HG03103 (cell line): ENCODE results near the gene KRTAP4-11.
"Not testable (repeated sequence)": the region's sequence is repeated elsewhere in the genome, so short reads cannot be mapped to it uniquely, and the experiment has no call there.

Experiments used
- ATAC-seq: cut with Tn5 transposase; IDR thresholded peaks from one replicate; pipeline ENCODE4 v1.9.1; 2021; ENCODE audit warnings: low read depth; ENCODE audit not compliant: unreplicated experiment

Gene KRTAP4-11

GRCh38 chr17:41117846-41118386, at the start of gene KRTAP4-11:
TSS of gene KRTAP4-11 (minus strand) at chr17:41118373. CDS start at chr17:41118315, 58 bp downstream.
- not testable (repeated sequence) for ATAC-seq

- no peak for ATAC-seq
Observed at GRCh38 chr17:41167561-41167960, 49.4 kb upstream of the KRTAP4-11 start.

GRCh38 chr17:41163828-41164227, 45.7 kb upstream of the KRTAP4-11 start:
- no peak for ATAC-seq

GRCh38 chr17:41160648-41161047, 42.5 kb upstream of the KRTAP4-11 start, which contains the start of gene KRTAP4-4:
TSS of gene KRTAP4-4 (minus strand) at chr17:41160748. CDS start at chr17:41160691, 57 bp downstream.
- no peak for ATAC-seq

- not testable (repeated sequence) for ATAC-seq
Observed at GRCh38 chr17:41160190-41160589, 42.0 kb upstream of the KRTAP4-11 start.

- no peak for ATAC-seq
Observed at GRCh38 chr17:41153856-41154255, 35.7 kb upstream of the KRTAP4-11 start.

- no peak for ATAC-seq
Observed at GRCh38 chr17:41151525-41151924, 33.4 kb upstream of the KRTAP4-11 start.

GRCh38 chr17:41150026-41150425, 31.9 kb upstream of the KRTAP4-11 start:
- no peak for ATAC-seq

- no peak for ATAC-seq
Observed at GRCh38 chr17:41149652-41149985, 31.4 kb upstream of the KRTAP4-11 start, which contains the start of gene KRTAP4-5. TSS of gene KRTAP4-5 (minus strand) at chr17:41149825. CDS start at chr17:41149767, 58 bp downstream.

- ATAC-seq = not testable (repeated sequence)
Observed at GRCh38 chr17:41148971-41149651, 30.9 kb upstream of the KRTAP4-11 start.

- ATAC-seq = no peak
Observed at GRCh38 chr17:41147531-41148204, 29.5 kb upstream of the KRTAP4-11 start.

GRCh38 chr17:41145261-41145660, 27.1 kb upstream of the KRTAP4-11 start:
- ATAC-seq = no peak

GRCh38 chr17:41144846-41145245, 26.7 kb upstream of the KRTAP4-11 start:
- no peak for ATAC-seq

- no peak for ATAC-seq
Observed at GRCh38 chr17:41141361-41141760, 23.2 kb upstream of the KRTAP4-11 start.

- no peak for ATAC-seq
Observed at GRCh38 chr17:41140360-41141131, 22.4 kb upstream of the KRTAP4-11 start, which contains the start of gene KRTAP4-6. TSS of gene KRTAP4-6 (minus strand) at chr17:41140544. CDS start at chr17:41140487, 57 bp downstream.

- ATAC-seq = not testable (repeated sequence)
Observed at GRCh38 chr17:41139865-41140264, 21.7 kb upstream of the KRTAP4-11 start.

- ATAC-seq = no peak
Observed at GRCh38 chr17:41133880-41134735, 15.9 kb upstream of the KRTAP4-11 start.

GRCh38 chr17:41131979-41132378, 13.8 kb upstream of the KRTAP4-11 start:
- ATAC-seq = no peak

- no peak for ATAC-seq
Observed at GRCh38 chr17:41127371-41127770, 9.2 kb upstream of the KRTAP4-11 start.

GRCh38 chr17:41126412-41126811, 8.2 kb upstream of the KRTAP4-11 start:
- no peak for ATAC-seq
